NB4 (cell line): Measurements from ENCODE around the gene NDRG4.

Source experiments
- POLR2A ChIP-seq: IDR thresholded peaks from 2 replicates; pipeline ENCODE4 v1.6.1; 2011; ENCODE audit warnings: mild to moderate bottlenecking; ENCODE audit not compliant: insufficient read length; ENCODE audit errors: extremely low read depth
- TF ChIP-seq, protein P1 (sequence below): IDR thresholded peaks from one replicate; pipeline ENCODE4 v1.5.1; 2012; ENCODE audit warnings: low read depth, low read length

DNA sequence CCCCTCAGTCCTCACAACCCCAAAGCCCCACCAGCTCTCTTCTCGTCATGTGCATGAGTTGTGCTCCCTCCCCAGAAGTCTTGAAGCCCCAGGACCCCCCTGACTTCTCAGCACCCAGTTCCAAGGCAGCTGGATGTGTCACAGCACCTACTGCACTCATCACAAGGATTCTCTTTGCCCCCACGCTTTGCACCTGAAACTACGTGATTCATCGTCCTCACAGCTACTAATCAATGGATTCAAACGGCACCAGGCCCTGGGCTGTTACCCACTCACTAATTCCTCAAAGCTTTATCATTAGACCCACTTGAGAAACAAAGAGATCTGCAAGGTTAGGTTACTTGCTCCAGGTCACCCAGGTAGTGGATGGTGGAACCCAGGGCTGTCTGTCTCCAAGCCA is 45.1 kb upstream of the NDRG4 start:
- TF ChIP-seq POLR2A: no peak
- TF ChIP-seq, protein P1, sequence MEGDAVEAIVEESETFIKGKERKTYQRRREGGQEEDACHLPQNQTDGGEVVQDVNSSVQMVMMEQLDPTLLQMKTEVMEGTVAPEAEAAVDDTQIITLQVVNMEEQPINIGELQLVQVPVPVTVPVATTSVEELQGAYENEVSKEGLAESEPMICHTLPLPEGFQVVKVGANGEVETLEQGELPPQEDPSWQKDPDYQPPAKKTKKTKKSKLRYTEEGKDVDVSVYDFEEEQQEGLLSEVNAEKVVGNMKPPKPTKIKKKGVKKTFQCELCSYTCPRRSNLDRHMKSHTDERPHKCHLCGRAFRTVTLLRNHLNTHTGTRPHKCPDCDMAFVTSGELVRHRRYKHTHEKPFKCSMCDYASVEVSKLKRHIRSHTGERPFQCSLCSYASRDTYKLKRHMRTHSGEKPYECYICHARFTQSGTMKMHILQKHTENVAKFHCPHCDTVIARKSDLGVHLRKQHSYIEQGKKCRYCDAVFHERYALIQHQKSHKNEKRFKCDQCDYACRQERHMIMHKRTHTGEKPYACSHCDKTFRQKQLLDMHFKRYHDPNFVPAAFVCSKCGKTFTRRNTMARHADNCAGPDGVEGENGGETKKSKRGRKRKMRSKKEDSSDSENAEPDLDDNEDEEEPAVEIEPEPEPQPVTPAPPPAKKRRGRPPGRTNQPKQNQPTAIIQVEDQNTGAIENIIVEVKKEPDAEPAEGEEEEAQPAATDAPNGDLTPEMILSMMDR: no peak
